RWPE2 (cell line): ENCODE data around the gene ANAPC10.

Experiments
- ATAC-seq: fragments of 200-7000 bp; cut with Tn5 transposase; 3 replicates; pipeline ENCODE4 v1.9.1; 2021; ENCODE audit warnings: low read depth
- DNase-seq: peaks from one replicate; pipeline ENCODE4 v3.0.0-alpha.2; 2020; ENCODE audit warnings: low spot score
- H3K27ac ChIP-seq: fragments of 450-650 bp; 2 replicates; pipeline ENCODE4 v1.5.1; 2017; ENCODE audit warnings: mild to moderate bottlenecking; ENCODE audit not compliant: poor library complexity, severe bottlenecking
- H3K27me3 ChIP-seq: fragments of 250-450 bp; sonication (Bioruptor Pico); 2 replicates; pipeline ENCODE4 v1.5.1; 2021; ENCODE audit warnings: mild to moderate bottlenecking, moderate library complexity; ENCODE audit not compliant: insufficient read depth, poor library complexity, severe bottlenecking
- H3K36me3 ChIP-seq: fragments of 250-450 bp; sonication (Bioruptor Pico); 2 replicates; pipeline ENCODE4 v1.5.1; 2020; ENCODE audit warnings: low read depth, mild to moderate bottlenecking, moderate library complexity
- H3K4me1 ChIP-seq: fragments of 250-450 bp; sonication (Bioruptor Pico); 2 replicates; pipeline ENCODE4 v1.5.1; 2021; ENCODE audit warnings: mild to moderate bottlenecking, moderate library complexity; ENCODE audit not compliant: insufficient read depth, poor library complexity, severe bottlenecking
- H3K4me3 ChIP-seq: fragments of 250-450 bp; sonication (Bioruptor Pico); 2 replicates; pipeline ENCODE4 v1.5.1; 2021; ENCODE audit warnings: mild to moderate bottlenecking, moderate library complexity; ENCODE audit not compliant: severe bottlenecking
- H3K9me3 ChIP-seq: fragments of 250-450 bp; sonication (Bioruptor Pico); 2 replicates; pipeline ENCODE4 v1.5.1; 2021; ENCODE audit warnings: mild to moderate bottlenecking, moderate library complexity; ENCODE audit not compliant: severe bottlenecking
- TF ChIP-seq, protein P1 (sequence below): fragments of 450-650 bp; IDR thresholded peaks from one replicate; pipeline ENCODE4 v1.5.1; 2017; ENCODE audit warnings: mild to moderate bottlenecking, moderate library complexity; ENCODE audit not compliant: poor library complexity, severe bottlenecking

The ANAPC10 gene

DNA sequence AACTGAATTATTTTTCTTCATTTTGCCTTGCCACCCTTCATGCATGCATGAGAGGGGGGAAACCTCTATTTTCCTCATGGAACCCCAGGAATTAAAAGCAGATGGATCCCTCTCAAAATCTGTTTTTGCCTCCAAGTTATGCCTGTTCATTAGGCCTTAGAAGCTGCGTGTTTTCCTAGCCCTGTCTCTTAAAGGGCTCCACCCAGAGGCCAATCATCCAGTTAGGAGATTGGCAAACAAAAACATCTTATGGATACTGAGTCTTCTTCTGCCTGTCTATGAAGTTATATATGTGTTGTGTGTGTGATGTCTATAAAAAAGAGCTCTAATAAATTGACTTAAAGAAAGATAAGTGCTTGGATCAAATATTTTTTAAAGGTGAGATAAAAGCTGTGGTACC lies 142.9 kb downstream of the ANAPC10 start:
- H3K4me3 ChIP-seq, result no peak overlapping the region
- H3K27me3 ChIP-seq, result no peaks in the 10 kb centered on the region
- TF ChIP-seq, protein P1, sequence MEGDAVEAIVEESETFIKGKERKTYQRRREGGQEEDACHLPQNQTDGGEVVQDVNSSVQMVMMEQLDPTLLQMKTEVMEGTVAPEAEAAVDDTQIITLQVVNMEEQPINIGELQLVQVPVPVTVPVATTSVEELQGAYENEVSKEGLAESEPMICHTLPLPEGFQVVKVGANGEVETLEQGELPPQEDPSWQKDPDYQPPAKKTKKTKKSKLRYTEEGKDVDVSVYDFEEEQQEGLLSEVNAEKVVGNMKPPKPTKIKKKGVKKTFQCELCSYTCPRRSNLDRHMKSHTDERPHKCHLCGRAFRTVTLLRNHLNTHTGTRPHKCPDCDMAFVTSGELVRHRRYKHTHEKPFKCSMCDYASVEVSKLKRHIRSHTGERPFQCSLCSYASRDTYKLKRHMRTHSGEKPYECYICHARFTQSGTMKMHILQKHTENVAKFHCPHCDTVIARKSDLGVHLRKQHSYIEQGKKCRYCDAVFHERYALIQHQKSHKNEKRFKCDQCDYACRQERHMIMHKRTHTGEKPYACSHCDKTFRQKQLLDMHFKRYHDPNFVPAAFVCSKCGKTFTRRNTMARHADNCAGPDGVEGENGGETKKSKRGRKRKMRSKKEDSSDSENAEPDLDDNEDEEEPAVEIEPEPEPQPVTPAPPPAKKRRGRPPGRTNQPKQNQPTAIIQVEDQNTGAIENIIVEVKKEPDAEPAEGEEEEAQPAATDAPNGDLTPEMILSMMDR, result no peak
- H3K36me3 ChIP-seq, result no peaks in the 10 kb centered on the region
- no peak overlapping the region for H3K27ac ChIP-seq
- no peaks in the 10 kb centered on the region for H3K4me1 ChIP-seq
- DNase-seq, result no peak
- no peaks in the 10 kb centered on the region for H3K9me3 ChIP-seq
- ATAC-seq, result no peak

DNA sequence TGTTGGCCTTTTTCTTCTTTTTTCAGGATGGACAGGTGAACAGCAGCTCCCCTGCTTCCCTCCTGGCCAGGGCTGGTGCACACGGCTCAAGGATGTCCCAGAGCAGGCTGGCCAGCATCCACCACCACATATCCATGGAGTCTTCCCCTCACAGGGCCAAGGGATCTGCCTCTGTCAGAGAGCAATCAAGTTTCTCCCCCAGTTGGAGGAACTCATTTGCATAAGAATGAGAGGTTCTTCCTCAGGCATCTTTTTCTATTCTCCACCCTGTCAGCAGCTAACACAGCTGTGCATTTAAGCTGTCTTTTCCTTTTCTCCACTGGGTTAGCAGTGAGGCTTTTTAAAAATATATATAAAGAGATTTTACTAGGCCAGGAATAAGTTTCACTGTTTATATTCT lies 143.8 kb downstream of the ANAPC10 start:
- Histone ChIP-seq H3K4me1 (no peaks in the 10 kb centered on the region), H3K27ac (no peak overlapping the region)

DNA sequence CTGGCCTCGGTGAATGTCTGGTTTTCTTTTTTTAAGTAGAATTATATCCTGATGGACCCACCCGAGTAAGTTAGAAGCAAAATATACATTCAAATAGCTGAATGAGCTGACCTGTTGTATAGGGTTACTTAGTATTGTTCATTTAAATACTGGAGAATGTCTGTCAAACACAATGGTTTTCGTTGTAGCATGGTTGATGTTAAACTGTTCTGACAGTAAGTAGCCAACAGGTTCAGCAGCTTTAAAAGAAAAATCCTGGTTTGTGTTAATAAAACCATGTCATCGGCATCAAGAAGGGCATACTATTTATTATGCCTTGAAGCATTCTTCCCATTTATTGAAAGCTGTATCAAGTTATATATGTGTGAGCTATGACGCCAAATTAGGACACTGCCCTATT lies 149.6 kb downstream of the ANAPC10 start:
- TF ChIP-seq, protein P1, result no peak
- no peak overlapping the region for H3K27ac ChIP-seq

More for the DNA sequence above, 143.8 kb downstream of the ANAPC10 start:
- ATAC-seq (no peak), DNase-seq (no peak)
- no peaks in the 10 kb centered on the region for H3K9me3 ChIP-seq
- no peaks in the 10 kb centered on the region for H3K36me3 ChIP-seq
- no peaks in the 10 kb centered on the region for H3K27me3 ChIP-seq
- TF ChIP-seq, protein P1, result no peak
- H3K4me3 ChIP-seq, result no peak overlapping the region

DNA sequence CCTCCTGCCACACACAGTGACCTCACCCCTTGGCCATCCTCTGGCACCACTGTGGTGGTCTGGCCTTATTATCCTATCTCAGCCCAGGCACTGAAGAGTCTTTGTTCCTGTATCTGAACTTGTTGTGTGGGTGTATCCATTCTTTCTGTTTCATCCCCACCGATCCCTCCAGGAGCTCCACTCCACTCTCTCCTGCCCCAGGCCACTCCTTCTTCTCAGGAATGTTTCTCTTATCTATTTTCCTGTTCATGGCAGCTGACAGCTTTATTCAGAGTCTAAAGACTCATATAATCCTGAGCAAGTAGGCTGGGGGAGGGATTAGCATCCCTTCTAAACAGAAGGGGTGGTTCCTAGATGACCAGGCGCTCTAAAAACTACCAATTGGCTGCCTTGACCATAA lies 150.0 kb downstream of the ANAPC10 start:
- no peak overlapping the region for H3K4me3 ChIP-seq
- ATAC-seq (no peak), DNase-seq (no peak)
- no peaks in the 10 kb centered on the region for H3K36me3 ChIP-seq
- no peaks in the 10 kb centered on the region for H3K27me3 ChIP-seq
- no peaks in the 10 kb centered on the region for H3K4me1 ChIP-seq
- no peaks in the 10 kb centered on the region for H3K9me3 ChIP-seq
- TF ChIP-seq, protein P1, result no peak
- no peak overlapping the region for H3K27ac ChIP-seq

More for the DNA sequence above, 149.6 kb downstream of the ANAPC10 start:
- H3K4me3 ChIP-seq, result no peak overlapping the region
- no peaks in the 10 kb centered on the region for H3K9me3 ChIP-seq
- no peaks in the 10 kb centered on the region for H3K27me3 ChIP-seq
- DNase-seq (no peak), ATAC-seq (no peak)
- H3K36me3 ChIP-seq, result no peaks in the 10 kb centered on the region
- no peaks in the 10 kb centered on the region for H3K4me1 ChIP-seq
